ENCODE measurements around the gene COL27A1.

COL27A1 gene

GRCh38 chr9:114282507-114282906 lies 127.2 kb downstream of the COL27A1 start:
- Histone ChIP-seq H3K27me3 (no peaks in the 10 kb centered on the region), H3K4me3 (no peak overlapping the region), H3K9ac (peak overlapping the region in 2 of 11 experiments; percentile 3 to 11; a peak in 2 of 22 replicates), H4K20me1 (peaks cover 0 to 5% (median 0%) of the 10 kb centered on the region in 11 experiments; a peak in 1 of 22 replicates), H3K27ac (peak overlapping the region in 5 of 11 experiments; percentile 10 to 68 (median 63); a peak in 6 of 22 replicates), H3K36me3 (peaks cover 0 to 84% (median 66%) of the 10 kb centered on the region in 11 experiments; a peak in 21 of 22 replicates), H3K9me3 (replicated peaks in 1 of 11) (no peaks in the 10 kb centered on the region), H3K4me1 (peaks cover 21 to 70% (median 46%) of the 10 kb centered on the region in 10 experiments), H3K4me2 (peak overlapping the region in 3 of 11 experiments; percentile 2 to 25 (median 18); a peak in 5 of 22 replicates)
- TF ChIP-seq Cebpa-rat (IDR thresholded peaks at IDR 0.05), result no peak

- Histone ChIP-seq H3K4me1 (peaks cover 21 to 70% (median 46%) of the 10 kb centered on the region in 10 experiments), H3K4me2 (peak overlapping the region in 3 of 11 experiments; percentile 2 to 25 (median 18); a peak in 5 of 22 replicates)
These were observed 127.6 kb downstream of the COL27A1 start for GRCh38 chr9:114282926-114283325.

GRCh38 chr9:114283551-114284111 lies 128.3 kb downstream of the COL27A1 start:
- Histone ChIP-seq H3K4me3 (no peak overlapping the region), H3K9ac (no peak overlapping the region; a peak in 1 of 22 replicates), H3K4me1 (peaks cover 18 to 67% (median 42%) of the 10 kb centered on the region in 10 experiments), H3K27ac (peak overlapping the region in 2 of 11 experiments; percentile 63 to 68; a peak in 1 of 22 replicates), H3K4me2 (no peak overlapping the region), H4K20me1 (peaks cover 0 to 10% (median 0%) of the 10 kb centered on the region in 11 experiments; a peak in 1 of 22 replicates), H3K36me3 (peaks cover 0 to 92% (median 70%) of the 10 kb centered on the region in 11 experiments; a peak in 21 of 22 replicates), H3K27me3 (no peaks in the 10 kb centered on the region), H3K9me3 (replicated peaks in 1 of 11) (no peaks in the 10 kb centered on the region)
- TF ChIP-seq Cebpa-rat (IDR thresholded peaks at IDR 0.05), result no peak

More at GRCh38 chr9:114282926-114283325, 127.6 kb downstream of the COL27A1 start:
- H3K27me3 ChIP-seq, result no peaks in the 10 kb centered on the region
- peak overlapping the region in 4 of 11 experiments; percentile 52 to 68 (median 64); a peak in 6 of 22 replicates for H3K27ac ChIP-seq
- H3K4me3 ChIP-seq, result no peak overlapping the region
- peaks cover 0 to 5% (median 0%) of the 10 kb centered on the region in 11 experiments; a peak in 1 of 22 replicates for H4K20me1 ChIP-seq
- peaks cover 0 to 85% (median 67%) of the 10 kb centered on the region in 11 experiments; a peak in 20 of 22 replicates for H3K36me3 ChIP-seq
- H3K9ac ChIP-seq, result peak overlapping the region in 1 of 11 experiments; percentile 3; a peak in 1 of 22 replicates
- peak in 1 of 11 experiments; percentile 40; a peak in 1 of 22 replicates for TF ChIP-seq Cebpa-rat (IDR thresholded peaks at IDR 0.05)
- H3K9me3 ChIP-seq (replicated peaks in 1 of 11), result no peaks in the 10 kb centered on the region

DNA sequence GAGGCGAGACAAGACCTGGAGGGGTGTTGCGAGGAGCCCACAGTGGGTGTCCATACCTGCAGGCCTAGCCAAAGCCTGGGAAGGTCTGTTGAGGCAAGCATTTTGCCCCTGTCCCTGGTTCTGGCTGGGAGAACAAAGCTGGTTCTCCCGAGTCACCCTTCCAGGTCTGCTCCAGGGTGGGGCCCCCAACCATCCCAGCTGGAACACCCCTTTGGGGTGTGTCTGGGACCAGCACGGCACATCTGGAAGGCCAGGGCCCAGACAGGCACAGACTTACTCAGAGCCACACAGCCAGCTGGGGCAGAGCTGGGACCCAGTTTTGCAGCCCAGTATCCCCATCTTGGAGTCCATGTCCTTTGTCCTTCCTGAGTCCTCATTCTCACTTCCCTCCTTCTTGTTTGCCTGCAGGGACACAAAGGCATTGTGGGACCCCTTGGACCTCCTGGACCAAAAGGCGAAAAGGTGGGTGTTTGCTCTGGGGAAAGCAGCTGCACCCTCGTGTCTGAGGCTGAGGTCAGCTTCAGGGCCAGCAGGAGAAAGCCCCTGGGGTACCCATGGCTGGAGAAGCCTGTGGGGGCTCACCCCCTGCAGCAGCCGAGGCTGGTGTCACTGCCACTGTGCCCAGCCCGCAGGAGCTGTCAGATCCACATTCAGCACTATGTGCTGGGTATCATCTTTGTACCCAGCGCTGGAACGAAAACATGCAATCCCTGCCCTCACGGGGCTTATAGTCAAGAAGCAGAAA lies 129.2 kb downstream of the COL27A1 start:
- peaks cover 0 to 88% (median 70%) of the 10 kb centered on the region in 11 experiments; a peak in 21 of 22 replicates for H3K36me3 ChIP-seq
- H3K4me1 ChIP-seq, result peaks cover 15 to 58% (median 34%) of the 10 kb centered on the region in 10 experiments
- no peak overlapping the region for H3K4me3 ChIP-seq
- H3K9me3 ChIP-seq (replicated peaks in 1 of 11), result no peaks in the 10 kb centered on the region
- no peaks in the 10 kb centered on the region for H3K27me3 ChIP-seq
- no peak overlapping the region for H3K27ac ChIP-seq
- no peak overlapping the region for H3K9ac ChIP-seq
- no peak for TF ChIP-seq Cebpa-rat (IDR thresholded peaks at IDR 0.05)
- H3K4me2 ChIP-seq, result peak overlapping the region in 1 of 11 experiments; percentile 71; a peak in 3 of 22 replicates
- peaks cover 0 to 10% (median 0%) of the 10 kb centered on the region in 11 experiments; a peak in 1 of 22 replicates for H4K20me1 ChIP-seq

- Histone ChIP-seq H4K20me1 (peaks cover 0 to 13% (median 0%) of the 10 kb centered on the region in 11 experiments; a peak in 2 of 22 replicates), H3K4me1 (peaks cover 14 to 50% (median 28%) of the 10 kb centered on the region in 10 experiments), H3K9ac (no peak overlapping the region), H3K27me3 (no peaks in the 10 kb centered on the region), H3K4me2 (peak overlapping the region in 5 of 11 experiments; percentile 15 to 71 (median 57); a peak in 9 of 22 replicates), H3K4me3 (no peak overlapping the region), H3K27ac (peak overlapping the region in 3 of 11 experiments; percentile 8 to 26 (median 22); a peak in 2 of 22 replicates), H3K36me3 (peaks cover 0 to 85% (median 68%) of the 10 kb centered on the region in 11 experiments; a peak in 21 of 22 replicates), H3K9me3 (replicated peaks in 1 of 11) (no peaks in the 10 kb centered on the region)
- no peak for TF ChIP-seq Cebpa-rat (IDR thresholded peaks at IDR 0.05)
These were observed 130.0 kb downstream of the COL27A1 start for GRCh38 chr9:114285166-114285867.

DNA sequence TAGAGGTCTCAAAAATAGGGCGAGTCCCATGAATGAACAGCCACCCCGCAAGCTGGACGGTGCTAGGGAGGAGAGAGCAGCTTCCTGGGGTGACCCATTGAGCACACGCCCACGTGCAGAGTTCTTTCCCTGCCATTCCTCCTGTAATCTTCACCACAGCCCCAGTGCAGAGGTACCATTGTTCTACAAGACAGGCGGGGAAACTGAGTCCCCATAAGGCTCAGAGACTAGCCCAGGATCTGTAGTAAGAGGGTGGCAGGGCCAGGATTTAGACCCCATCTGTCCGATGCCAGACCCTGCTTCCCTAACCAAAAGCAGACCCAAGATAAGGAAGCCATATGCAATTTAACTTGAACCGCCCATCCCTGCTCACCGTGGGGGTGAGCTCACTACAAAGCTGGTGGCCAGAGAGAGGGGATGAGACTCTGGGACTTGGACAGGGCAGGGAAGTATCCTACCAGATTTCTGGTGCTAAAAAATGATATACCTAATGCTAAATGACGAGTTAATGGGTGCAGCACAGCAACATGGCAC lies 130.9 kb downstream of the COL27A1 start:
- Histone ChIP-seq H3K4me1 (peaks cover 6 to 41% (median 23%) of the 10 kb centered on the region in 10 experiments), H3K36me3 (peaks cover 0 to 84% (median 61%) of the 10 kb centered on the region in 11 experiments; a peak in 21 of 22 replicates), H3K9ac (no peak overlapping the region), H4K20me1 (peaks cover 0 to 18% (median 0%) of the 10 kb centered on the region in 11 experiments; a peak in 3 of 22 replicates), H3K4me2 (peak overlapping the region in 4 of 11 experiments; percentile 40 to 71 (median 58); a peak in 7 of 22 replicates), H3K27me3 (no peaks in the 10 kb centered on the region), H3K9me3 (replicated peaks in 1 of 11) (no peaks in the 10 kb centered on the region), H3K27ac (no peak overlapping the region), H3K4me3 (no peak overlapping the region)
- no peak for TF ChIP-seq Cebpa-rat (IDR thresholded peaks at IDR 0.05)

GRCh38 chr9:114287001-114287762 lies 131.8 kb downstream of the COL27A1 start:
- TF ChIP-seq Cebpa-rat (IDR thresholded peaks at IDR 0.05), result no peak
- no peaks in the 10 kb centered on the region for H3K27me3 ChIP-seq
- peak overlapping the region in 1 of 11 experiments; percentile 12; a peak in 1 of 22 replicates for H3K27ac ChIP-seq
- H3K9ac ChIP-seq, result no peak overlapping the region
- H3K4me2 ChIP-seq, result no peak overlapping the region
- no peak overlapping the region for H3K4me3 ChIP-seq
- H3K36me3 ChIP-seq, result peaks cover 5 to 84% (median 63%) of the 10 kb centered on the region in 11 experiments
- H4K20me1 ChIP-seq, result peaks cover 0 to 18% (median 0%) of the 10 kb centered on the region in 11 experiments; a peak in 3 of 22 replicates
- H3K9me3 ChIP-seq (replicated peaks in 1 of 11), result no peaks in the 10 kb centered on the region
- peaks cover 0 to 31% (median 16%) of the 10 kb centered on the region in 10 experiments; a peak in 15 of 20 replicates for H3K4me1 ChIP-seq

Data from BLaER1 treated with 17β-estradiol and CSF1 and Interleukin-3, amounts not matched to agents 10 nM and 100 nM (cell line).